Cardiac septum (tissue), 1 donor: Measurements from ENCODE around the gene SPANXN4. TPM values are rescaled to one million over a fixed set of nuclear protein-coding genes. Genes with fewer than 3 reads are reported as not detected.

Experiments
- DNase-seq: peaks from one replicate; pipeline ENCODE4 v3.0.0-alpha.2; 2020; ENCODE audit warnings: low spot score
- intact Hi-C: fragments of 100-400 bp; cut with DNase I; formaldehyde crosslinking; loops from one replicate; pipeline ENCODE4 v1.14.0; 2022
- long read RNA-seq: library from polyadenylated mRNA; unstranded; transcript quantifications from one replicate; pipeline ENCODE4 v2.0.0, GENCODE V29; 2021
- total RNA-seq: library from RNA; stranded (reverse); fragmentation: NEBNext Ultra II Directional; extraction: Animal tissue kit (Norgen Biotek cat#: 25700); gene quantifications from one replicate; pipeline ENCODE4 v1.2.1, GENCODE V29; 2021
- donor health status: DM: no; HTN: no; CAD: no.

The SPANXN4 gene, protein sequence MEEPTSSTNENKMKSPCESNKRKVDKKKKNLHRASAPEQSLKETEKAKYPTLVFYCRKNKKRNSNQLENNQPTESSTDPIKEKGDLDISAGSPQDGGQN
- not detected for total RNA-seq
- long read RNA-seq, result 0 reads

- intact Hi-C loops, result no loop called here
- no peak for DNase-seq
Measured at GRCh38 chrX:143025628-143026027, at the start of gene SPANXN4. SPANXN4 (plus strand) TSS chrX:143025928; CDS start chrX:143026015, 87 bp downstream.

DNA sequence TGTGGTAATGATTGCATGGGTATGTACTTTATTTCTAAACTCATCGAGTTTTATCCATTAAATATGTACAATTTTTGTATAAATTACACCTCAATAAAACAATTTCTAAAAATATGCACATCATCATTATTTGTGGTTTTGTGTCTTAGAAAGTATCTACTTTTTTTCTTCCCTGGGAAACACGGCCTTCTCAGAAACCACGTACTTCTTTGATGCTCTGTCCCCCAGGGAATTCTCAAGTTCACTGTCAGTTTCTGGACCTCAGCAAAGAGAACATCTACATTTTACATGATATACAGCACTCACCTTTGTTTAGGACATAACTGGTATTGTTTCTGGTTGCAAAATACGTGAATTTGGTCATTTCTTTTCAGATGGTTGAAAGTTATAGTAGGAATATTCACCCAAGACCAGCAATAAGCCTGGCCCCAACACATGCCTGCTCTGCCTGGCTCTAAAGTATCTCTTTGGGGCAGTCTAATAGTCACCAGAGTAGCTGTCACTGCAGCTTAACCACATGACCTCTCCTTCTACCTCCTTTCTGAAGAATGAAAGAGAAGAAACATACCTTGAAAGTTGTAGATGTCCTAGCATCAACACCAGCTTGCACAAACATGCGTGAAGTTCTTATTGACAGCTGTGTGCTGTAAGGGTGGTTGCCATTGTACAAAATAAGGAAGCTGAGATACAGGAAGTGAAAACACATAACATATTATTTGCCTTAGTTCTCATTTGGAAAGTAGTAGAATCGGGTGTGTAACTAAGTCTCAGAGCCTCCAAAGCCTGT lies 48.4 kb upstream of the SPANXN4 start:
- intact Hi-C loops, result no loop called here
- DNase-seq, result no peak

GRCh38 chrX:142978130-142978684 lies 47.5 kb upstream of the SPANXN4 start:
- no peak for DNase-seq
- intact Hi-C loops, result no loop called here

GRCh38 chrX:142982679-142983078 lies 43.0 kb upstream of the SPANXN4 start:
- DNase-seq, result no peak
- intact Hi-C loops, result no loop called here

DNA sequence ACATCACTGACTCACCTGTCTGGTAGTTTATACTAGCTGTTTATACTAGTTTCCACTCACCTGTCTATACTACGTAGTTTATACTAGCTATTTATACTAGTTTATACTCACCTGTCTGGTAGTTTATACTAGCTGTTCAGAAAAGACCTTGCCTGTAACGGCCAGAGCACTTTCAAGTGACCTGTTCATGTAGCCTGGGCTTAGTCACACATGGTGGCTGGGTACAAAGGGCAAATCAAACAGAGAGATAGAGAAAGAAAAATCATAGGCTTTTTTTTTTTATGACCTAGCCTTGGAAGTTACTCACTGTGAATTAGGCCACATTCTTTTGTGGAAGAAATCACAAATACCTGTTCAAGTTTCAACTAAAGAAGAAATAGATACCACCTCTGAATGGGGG lies 30.7 kb upstream of the SPANXN4 start:
- DNase-seq, result no peak
- intact Hi-C loops, result no loop called here

DNA sequence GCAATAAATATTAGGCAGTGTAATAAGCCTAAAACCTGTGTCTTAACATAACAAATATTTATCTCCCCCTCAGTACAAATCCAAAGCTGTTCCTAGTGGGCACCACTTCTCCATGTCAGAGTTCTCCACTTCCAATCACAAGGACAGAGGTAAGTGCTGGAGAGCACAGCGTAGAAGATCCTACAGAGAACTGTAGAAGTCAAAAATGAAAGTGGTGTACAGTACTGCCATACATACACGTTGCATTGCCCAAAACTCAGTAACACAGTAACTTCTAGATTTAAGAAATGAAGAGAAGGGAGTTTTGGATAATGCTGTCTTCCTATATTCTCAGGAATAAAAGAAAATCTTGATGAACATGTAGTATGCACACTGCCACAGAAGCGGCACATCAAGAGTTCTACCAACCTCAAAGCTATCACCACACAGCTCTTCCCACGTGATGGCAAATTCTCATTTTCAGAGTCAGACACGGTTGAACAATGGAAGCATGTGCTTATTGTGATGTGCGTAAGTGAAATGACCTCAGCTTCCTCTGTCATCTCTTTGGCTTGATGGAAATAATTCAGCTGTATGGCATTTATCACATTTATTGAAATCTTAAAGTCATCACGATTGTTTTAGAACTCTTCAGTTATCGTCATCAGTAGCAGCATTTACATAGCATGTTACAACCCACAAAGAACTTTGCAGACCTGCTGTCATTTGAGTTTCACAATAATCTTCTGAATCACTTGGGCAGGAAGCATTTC lies 27.1 kb upstream of the SPANXN4 start:
- no peak for DNase-seq
- intact Hi-C loops, result no loop called here

- intact Hi-C loops, result no loop called here
Measured at GRCh38 chrX:142999199-142999701, 26.5 kb upstream of the SPANXN4 start.

DNA sequence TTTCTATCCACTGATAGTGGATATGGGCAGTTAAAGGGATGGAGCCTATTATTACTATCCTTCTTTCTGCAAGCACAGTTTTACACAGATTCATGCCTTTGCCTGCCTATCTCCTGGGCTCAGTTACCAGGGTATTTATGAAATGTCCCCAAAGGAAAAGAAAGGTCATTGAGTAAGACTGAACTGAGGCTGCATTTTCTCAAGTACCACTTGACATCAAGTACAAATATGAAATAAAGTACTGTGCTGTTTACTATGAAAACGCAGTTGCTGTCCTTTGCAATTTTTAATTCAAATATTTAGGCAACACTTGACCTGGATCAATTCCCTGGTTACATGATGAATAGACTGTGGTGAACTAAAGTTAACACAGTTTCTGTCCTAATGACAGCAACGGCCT lies 23.5 kb upstream of the SPANXN4 start:
- DNase-seq, result no peak
- intact Hi-C loops, result no loop called here

More at GRCh38 chrX:142999199-142999701, 26.5 kb upstream of the SPANXN4 start:
- no peak for DNase-seq

DNA sequence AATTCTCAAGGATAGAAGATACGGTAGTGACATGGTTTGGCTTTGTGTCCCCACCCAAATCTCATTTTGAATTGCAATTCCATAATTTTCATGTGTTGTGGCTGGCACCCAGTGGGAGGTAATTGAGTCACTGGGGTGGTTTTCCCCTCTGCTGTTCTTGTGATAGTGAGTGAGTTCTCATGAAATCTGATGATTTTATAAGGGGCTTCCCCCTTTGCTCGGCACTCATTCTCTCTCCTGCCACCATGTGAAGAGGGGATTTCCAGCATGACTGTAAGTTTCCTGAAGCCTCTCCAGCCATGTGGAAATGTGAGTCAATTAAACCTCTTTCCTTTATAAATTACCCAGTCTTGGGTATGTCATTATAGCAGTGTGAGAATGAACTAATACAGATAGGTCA lies 8.5 kb upstream of the SPANXN4 start:
- intact Hi-C loops, result no loop called here
- DNase-seq, result no peak

DNA sequence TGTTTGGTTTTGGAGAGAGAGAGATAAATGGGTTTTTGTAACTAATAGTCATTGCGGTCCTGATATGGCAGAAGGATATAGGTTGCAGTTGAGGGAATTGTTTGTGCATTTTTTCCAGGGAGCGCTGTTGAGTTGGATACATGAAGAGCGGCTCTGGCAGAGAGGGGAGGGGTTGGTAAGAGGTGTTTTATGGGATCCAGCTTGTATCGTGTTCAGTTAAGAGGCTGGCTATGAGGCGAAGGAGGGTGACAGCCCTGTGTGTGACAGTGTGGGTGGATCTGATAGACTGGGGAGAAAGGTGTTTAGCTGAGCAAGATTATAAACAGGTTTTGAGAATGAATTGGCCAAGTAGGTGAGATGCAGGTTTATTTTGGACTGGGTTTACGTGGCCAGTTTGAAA lies 1.5 kb downstream of the SPANXN4 start:
- intact Hi-C loops, result no loop called here
- DNase-seq, result no peak

GRCh38 chrX:143047511-143047910 lies 21.8 kb downstream of the SPANXN4 start:
- no peak for DNase-seq
- intact Hi-C loops, result no loop called here

DNA sequence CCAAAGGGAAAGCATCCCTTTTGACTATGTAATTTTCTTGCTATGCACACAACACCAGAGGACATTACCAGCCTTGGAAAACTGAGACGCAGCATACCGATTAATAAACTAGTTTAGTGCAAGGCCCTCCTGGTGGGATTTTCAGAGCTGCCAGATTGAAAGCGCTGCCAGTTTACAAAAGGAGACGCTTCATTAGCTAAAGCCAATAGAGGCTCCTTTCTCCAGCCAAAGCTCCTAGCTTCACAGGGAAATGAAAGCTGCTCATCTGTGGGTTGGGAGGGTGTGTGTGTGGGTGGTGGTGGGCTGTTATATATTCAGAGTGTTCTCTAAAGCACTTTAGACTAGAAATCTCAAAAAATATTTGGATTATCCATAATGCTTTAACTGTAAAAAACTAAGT lies 32.4 kb downstream of the SPANXN4 start:
- DNase-seq, result no peak
- intact Hi-C loops, result no loop called here

- intact Hi-C loops, result no loop called here
- no peak for DNase-seq
Measured at GRCh38 chrX:143081231-143081630, 55.5 kb downstream of the SPANXN4 start.

DNA sequence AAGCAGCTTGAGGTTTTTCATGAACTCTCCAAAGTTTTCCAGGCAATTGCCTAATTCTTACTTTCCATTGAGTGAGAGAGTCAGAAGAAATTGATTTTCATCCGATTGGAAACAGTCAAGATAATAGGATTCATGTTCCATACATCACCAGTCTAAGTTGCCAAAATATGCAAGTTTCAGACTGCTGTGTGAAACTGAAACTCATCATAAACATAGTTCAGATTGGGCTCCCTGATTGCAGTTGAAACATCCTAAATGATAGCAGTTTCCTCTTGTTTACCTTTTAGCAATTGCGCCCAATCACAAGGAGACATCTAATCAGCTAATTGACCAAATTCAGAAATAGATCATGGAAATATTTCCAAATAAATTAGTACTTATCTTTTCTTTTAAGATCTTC lies 56.8 kb downstream of the SPANXN4 start:
- intact Hi-C loops, result no loop called here
- no peak for DNase-seq
